AG08396 (cell line): Measurements from ENCODE around the gene ARID3A.
"Not testable (repeated sequence)": the region's sequence is repeated elsewhere in the genome, so short reads cannot be mapped to it uniquely, and the experiment has no call there.

Source experiments
- DNase-seq: peaks from one replicate; pipeline ENCODE4 v3.0.0; 2012; ENCODE audit warnings: low spot score, mixed read lengths

The ARID3A gene

DNA sequence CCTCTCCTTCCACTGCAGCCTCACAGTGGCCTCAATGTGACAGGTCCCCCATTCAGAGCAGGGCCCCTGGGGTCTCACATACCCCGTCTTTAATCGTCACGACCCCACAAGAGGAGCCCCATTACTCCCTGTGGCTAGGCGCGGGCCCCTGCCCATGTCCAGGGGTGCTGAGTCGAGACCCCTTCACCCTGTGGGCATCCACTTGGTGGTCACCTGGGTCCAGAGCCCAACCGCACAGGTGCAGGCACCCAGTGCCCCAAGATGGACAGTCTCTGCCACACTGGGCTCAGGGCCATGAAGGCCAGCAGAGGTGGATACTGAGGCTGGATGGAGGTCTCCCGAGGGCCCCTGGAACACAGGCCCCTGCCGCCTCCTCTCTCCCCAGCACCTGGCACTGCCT is 92.1 kb downstream of the ARID3A start:
- no peak for DNase-seq

DNA sequence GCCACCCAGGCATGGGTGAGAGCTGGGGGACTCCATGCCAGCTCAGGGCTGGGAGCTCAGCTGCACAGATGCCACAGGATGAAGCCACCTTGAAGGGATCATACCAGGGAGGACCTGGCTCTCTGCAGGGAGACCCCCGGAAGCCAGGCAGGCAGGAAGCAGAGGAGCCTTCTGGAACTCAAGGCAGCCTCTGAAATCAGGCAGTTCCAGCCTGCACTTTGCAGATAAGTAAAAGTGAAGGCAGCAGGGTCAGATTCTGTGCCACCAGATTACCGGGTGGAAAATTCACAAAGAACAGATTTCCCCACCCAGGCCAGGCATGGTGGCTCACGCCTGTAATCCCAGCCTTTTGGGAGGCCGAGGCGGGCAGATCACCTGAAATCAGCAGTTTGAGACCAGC is 92.6 kb downstream of the ARID3A start:
- DNase-seq = no peak

DNA sequence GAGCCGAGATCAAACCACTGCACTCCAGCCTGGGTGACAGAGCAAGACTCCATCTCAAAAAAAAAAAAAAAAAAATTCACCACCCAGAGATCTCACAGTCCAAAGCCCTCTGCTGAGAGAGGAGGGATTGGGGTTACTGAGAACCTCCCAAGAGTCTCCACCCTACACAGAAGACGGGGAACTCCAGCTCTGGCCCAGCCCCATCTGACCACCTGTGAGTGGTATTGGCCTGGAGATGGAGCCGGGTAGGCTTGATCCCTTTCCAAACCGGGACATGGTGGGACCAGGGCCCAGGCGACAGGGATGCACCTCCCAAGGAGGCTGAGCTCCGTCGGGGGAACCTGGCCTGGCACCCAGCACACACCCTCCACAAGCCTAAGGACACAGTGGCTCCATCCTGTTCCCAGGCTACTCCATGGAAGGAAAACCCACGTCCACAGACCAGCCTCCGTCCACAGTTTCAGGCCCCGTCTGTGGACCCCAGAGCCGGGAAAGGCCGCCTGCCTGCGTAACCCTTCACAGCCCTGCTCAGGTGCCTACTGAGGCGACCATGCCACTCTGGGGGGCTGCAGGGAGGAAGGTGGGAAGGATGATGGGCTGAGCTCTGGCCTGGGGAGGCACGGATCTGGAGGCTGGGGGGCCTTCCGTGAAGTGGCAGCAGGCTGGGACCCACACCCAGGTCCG is 93.2 kb downstream of the ARID3A start:
- DNase-seq = no peak

DNA sequence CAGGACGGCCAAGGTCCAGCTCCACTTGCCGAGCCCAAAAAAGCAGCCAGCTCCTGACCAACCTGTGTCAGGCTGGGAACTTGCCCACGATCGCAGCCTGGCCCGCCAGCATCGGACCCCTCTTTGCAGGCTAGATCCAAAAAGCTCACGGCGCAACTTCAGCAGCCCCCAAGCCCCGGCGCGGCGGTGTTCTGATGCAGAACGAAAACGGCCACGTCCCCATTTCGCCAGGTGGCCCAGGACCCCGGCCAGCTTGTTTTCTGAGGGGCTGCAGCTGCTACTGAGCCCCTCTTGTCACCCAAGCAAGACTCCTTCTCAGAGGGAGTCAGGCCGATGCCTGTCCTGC is 93.8 kb downstream of the ARID3A start:
- no peak for DNase-seq

DNA sequence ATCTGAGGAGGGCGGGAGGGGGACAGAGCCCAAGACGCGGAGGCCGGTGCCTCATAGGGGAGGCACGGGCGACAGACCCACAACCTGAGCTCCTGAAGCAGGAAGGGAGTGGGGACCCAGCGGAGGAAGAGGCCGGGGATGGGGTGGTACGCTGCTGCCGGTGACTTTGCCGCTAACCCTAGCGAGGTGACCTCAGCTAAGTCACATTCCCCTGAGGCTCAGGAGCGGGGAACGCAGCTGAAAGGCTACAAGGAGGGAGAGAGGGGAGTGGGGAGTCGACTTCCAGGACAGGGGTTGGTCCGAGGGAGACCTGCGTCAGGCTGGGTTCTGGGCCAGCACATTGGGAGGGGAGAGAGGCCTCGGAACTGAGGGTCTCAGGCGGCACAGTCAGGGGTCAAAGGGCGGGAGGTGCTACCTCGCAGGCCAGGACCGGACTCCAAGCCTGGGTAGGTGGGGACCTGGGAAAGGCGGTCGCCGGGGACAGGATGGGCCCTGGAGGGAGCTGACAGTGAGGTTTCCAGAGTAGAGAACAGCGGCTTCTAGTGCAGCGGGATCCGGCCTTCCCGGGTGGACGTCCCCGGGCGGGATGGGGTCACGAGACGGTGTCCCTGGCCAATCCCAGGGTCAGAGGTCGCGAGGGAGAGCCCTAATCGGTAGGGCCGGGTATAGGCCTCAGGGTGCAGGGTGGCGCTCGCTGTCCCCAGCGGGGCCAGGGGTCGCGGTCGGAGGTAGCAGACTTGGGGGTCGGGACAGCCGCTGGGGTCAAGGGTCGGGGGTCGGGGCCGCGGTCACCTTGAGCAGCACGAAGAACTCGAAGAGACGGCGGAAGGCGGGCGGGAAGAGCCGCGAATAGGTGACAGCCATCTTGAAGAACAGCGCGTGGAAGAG is 94.4 kb downstream of the ARID3A start:
- no peak for DNase-seq

DNA sequence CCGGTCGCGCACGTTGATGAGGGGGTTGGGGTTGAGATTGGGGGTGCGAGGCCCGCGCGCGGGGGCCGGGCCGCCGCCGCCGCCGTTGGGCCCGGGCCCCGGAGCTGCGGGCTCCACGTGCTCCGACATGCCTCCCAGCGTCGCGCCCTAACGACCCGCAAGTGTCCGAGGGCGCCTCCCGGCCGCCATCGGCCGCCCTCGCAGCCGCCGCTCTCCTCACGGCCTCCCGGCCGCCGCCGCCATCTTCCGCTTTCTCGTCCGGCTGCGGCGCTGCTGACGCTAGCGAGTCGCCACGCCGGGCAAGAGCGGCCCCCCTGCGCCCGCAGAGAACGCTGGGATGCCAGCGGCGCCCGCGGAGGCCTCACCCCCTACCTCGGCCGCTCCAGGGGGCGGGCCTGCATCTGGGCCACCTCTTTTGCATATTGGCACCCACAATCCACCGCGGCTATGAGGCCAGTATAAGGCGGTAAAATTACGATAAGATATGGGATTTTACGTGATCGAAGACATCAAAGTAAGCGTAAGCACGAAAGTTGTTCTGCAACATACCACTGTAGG is 95.1 kb downstream of the ARID3A start, which contains the start of gene TMEM259:
Gene TMEM259 (minus strand): TSS at position 256 of the 558 bp plus-strand sequence. CDS start 127 bp downstream, at position 129.
- DNase-seq = peak; percentile 99

DNA sequence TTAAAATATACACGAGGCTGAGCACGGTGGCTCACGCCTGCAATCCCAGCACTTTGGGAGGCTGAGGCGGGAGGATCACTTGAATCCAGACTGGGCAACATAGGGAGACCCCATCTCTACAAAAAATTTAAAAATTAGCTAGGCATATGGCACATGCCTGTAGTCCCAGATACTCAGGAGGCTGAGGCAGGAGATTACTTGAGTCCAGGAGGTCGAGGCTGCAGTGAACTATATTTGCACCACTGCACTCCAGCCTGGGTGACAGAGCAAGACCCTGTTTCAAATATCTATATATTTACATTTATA is 98.0 kb downstream of the ARID3A start:
- not testable (repeated sequence) for DNase-seq

DNA sequence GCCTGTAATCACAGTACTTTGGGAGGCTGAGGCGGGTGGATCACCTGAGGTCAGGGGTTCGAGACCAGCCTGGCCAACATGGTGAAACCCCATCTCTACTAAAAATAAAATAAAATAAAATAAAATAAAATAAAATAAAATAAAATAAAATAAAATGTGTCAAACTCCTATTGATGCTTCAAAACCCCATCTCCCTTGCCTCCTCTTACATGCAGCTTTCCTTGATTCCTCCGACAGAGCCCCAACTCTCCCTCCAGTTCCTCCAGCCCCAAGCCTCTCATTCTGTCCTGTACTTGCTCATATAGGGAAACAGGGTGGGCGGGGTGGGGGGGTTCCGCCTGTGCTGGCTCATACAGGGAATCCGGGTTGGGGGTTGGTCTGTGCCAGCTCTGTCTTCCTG is 99.2 kb downstream of the ARID3A start:
- not testable (repeated sequence) for DNase-seq
